ENCODE data around the gene KMT2A. TPM values are rescaled to one million over a fixed set of nuclear protein-coding genes. Genes with fewer than 3 reads are reported as not detected.

The KMT2A gene
- total RNA-seq, 4 donors from 2014 or later, result 74.5 to 175 (median 90.8) TPM

GRCh38 chr11:118441770-118442275, 5.5 kb downstream of the KMT2A start:
- TF ChIP-seq CTCF (IDR thresholded peaks at IDR 0.05), result no peak
- TF ChIP-seq POLR2A (IDR thresholded peaks at IDR 0.05), result no peak

GRCh38 chr11:118442301-118442700, 6.0 kb downstream of the KMT2A start:
- Histone ChIP-seq H3K4me1 (peaks cover 41 to 70% of the 10 kb centered on the region in 2 donors), H3K27ac (peak overlapping the region in 1 of 3 donors; percentile 32)
- no peak for DNase-seq

More at GRCh38 chr11:118441770-118442275, 5.5 kb downstream of the KMT2A start:
- 34 to 45% methylated on average over 3 of the region's 3 CpGs for WGBS, 2 donors
- Histone ChIP-seq H3K27me3 (no peaks in the 10 kb centered on the region), H3K36me3 (no peaks in the 10 kb centered on the region), H3K4me1 (peaks cover 40 to 70% of the 10 kb centered on the region in 2 donors), H3K27ac (peak overlapping the region in 1 of 3 donors; percentile 32), H3K4me3 (replicated peaks in 1 of 3) (no peak overlapping the region), H3K9me3 (no peaks in the 10 kb centered on the region)
- no peak for DNase-seq
- intact Hi-C loops (cut with DNase I), result no loop called here

GRCh38 chr11:118442908-118443589, 6.8 kb downstream of the KMT2A start:
- TF ChIP-seq POLR2A (IDR thresholded peaks at IDR 0.05), result no peak
- TF ChIP-seq CTCF (IDR thresholded peaks at IDR 0.05), result no peak
- intact Hi-C loops (cut with DNase I), result no loop called here
- WGBS, 2 donors, result 52 to 65% methylated on average over 4 of the region's 4 CpGs
- Histone ChIP-seq H3K27me3 (no peaks in the 10 kb centered on the region), H3K4me1 (peaks cover 44 to 70% of the 10 kb centered on the region in 2 donors), H3K27ac (peak overlapping the region in 1 of 3 donors; percentile 43), H3K9me3 (no peaks in the 10 kb centered on the region), H3K36me3 (no peaks in the 10 kb centered on the region), H3K4me3 (replicated peaks in 1 of 3) (no peak overlapping the region)
- peak; percentile 19 to 27 for DNase-seq

More at GRCh38 chr11:118442301-118442700, 6.0 kb downstream of the KMT2A start:
- Histone ChIP-seq H3K27me3 (no peaks in the 10 kb centered on the region), H3K4me3 (replicated peaks in 1 of 3) (no peak overlapping the region), H3K9me3 (no peaks in the 10 kb centered on the region), H3K36me3 (no peaks in the 10 kb centered on the region)
- 88 to 94% methylated on average over 3 of the region's 3 CpGs for WGBS, 2 donors
- TF ChIP-seq POLR2A (IDR thresholded peaks at IDR 0.05) (no peak), CTCF (IDR thresholded peaks at IDR 0.05) (no peak)
- intact Hi-C loops (cut with DNase I), result no loop called here

- Histone ChIP-seq H3K27me3 (no peaks in the 10 kb centered on the region), H3K9me3 (no peaks in the 10 kb centered on the region), H3K27ac (peak overlapping the region in 1 of 3 donors; percentile 43), H3K4me3 (replicated peaks in 1 of 3) (no peak overlapping the region), H3K36me3 (no peaks in the 10 kb centered on the region), H3K4me1 (peaks cover 50 to 71% of the 10 kb centered on the region in 2 donors)
- peak; percentile 13 to 28 for DNase-seq
- intact Hi-C loops (cut with DNase I), result no loop called here
- TF ChIP-seq CTCF (IDR thresholded peaks at IDR 0.05), result no peak
- TF ChIP-seq POLR2A (IDR thresholded peaks at IDR 0.05), result no peak
- 50 to 55% methylated on average over 2 of the region's 2 CpGs for WGBS, 2 donors
These were observed 7.4 kb downstream of the KMT2A start for GRCh38 chr11:118443590-118444218.

- DNase-seq, result no peak
- Histone ChIP-seq H3K27me3 (no peaks in the 10 kb centered on the region), H3K36me3 (no peaks in the 10 kb centered on the region), H3K4me3 (replicated peaks in 1 of 3) (no peak overlapping the region), H3K27ac (no peak overlapping the region), H3K9me3 (no peaks in the 10 kb centered on the region), H3K4me1 (peaks cover 55 to 58% of the 10 kb centered on the region in 2 donors)
- WGBS, 2 donors, result 92 to 94% methylated on average over 4 of the region's 4 CpGs
- TF ChIP-seq POLR2A (IDR thresholded peaks at IDR 0.05) (no peak), CTCF (IDR thresholded peaks at IDR 0.05) (no peak)
- intact Hi-C loops (cut with DNase I), result no loop called here
These were observed 11.1 kb downstream of the KMT2A start for GRCh38 chr11:118447423-118447822.

Data from thyroid gland (tissue), 4 donors.